ENCODE measurements around the gene LMTK3. TPM values are rescaled to one million over a fixed set of nuclear protein-coding genes. Genes with fewer than 3 reads are reported as not detected.

The LMTK3 gene
- total and polyA plus RNA-seq, 2 of the 13 experiments (the other 11 are each of a cell fraction or from before 2014, with no cell fraction given) = 0.18 to 0.29 TPM

DNA sequence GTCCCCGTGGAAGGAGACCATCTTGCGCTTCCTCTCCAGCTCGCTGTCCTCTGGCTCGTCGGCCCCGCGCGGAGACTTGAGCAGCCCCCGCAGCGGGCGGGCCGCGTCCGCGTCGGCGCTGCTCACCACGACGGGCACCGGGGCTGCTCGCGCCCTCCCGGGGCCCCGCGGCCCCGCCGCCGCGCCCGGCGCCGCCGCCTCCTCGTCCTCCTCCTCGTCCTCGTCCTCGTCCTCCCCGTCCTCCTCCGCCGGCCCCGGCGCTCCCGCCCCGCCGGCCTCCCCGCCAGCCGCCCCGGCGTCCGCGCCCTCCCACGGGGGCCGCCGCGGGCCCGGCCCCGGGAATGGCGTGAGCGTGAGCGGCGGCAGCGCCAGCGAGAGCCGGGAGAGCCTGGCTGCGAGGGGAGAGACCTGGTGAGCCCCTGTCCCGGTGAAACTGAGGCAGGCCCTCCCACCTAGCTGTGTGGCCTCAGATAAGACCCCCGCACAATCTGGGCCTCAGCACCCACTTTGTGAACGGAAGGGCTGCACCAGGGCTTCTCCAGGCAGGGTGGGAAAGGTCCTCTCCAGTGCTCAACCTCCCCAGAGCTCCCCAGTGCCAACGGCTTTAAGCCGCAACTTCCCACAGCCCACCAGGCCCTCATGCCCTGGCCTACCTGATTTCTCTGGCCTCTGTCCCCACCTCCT lies 17.8 kb downstream of the LMTK3 start:
- Histone ChIP-seq H3K9me3 (ENCODE audit: low read length) (no peaks in the 10 kb centered on the region), H3K27ac (ENCODE audit: extremely low read length, insufficient read depth, low read length) (no peak overlapping the region), H3K79me2 (ENCODE audit: insufficient read depth, low read length) (no peaks in the 10 kb centered on the region), H3K36me3 (replicated peaks in 1 of 2; ENCODE audit: control insufficient read depth in 1 of 2, insufficient read depth in 2 of 2, low read length in 2 of 2) (no peaks in the 10 kb centered on the region; a peak in 1 of 5 replicates), H2AFZ (ENCODE audit: low read length) (no peak overlapping the region), H3K27me3 (ENCODE audit: control insufficient read depth in 1 of 2, insufficient read depth in 2 of 2, low read length in 2 of 2) (no peaks in the 10 kb centered on the region), H4K20me1 (ENCODE audit: insufficient read depth, low read length) (no peaks in the 10 kb centered on the region), H3K4me2 (ENCODE audit: low read depth, low read length) (no peak overlapping the region), H3K4me1 (ENCODE audit: insufficient read depth, low read length) (peaks cover 34% of the 10 kb centered on the region), H3K9ac (ENCODE audit: insufficient read depth, low read depth, low read length) (no peak overlapping the region), H3K4me3 (replicated peaks in 1 of 3; ENCODE audit: insufficient read depth in 1 of 3, low read depth in 2 of 3, low read length in 3 of 3) (no peak overlapping the region)
- FAIRE-seq = no peak
- WGBS (ENCODE audit: low lambda C conversion rate) = 95% methylated on average over 65 of the region's 70 CpGs
- in situ Hi-C loops (cut with HindIII; ENCODE audit: extremely low pct_ligation_motif_present, low pct_unique_long_range_greater_than_20kb) = no loop called here
- no TSS peak for BruUV-seq (replicated peaks)
- no peak for ATAC-seq
- DNase-seq (ENCODE audit: low spot score) = no peak
- ChIA-PET CTCF (ENCODE audit: low intra/inter-chr PET ratio, low total read pairs) (no interaction called here), POLR2A (interaction anchor here (0.6 to 1.6 kb wide), 6 partner anchors 14 to 161 kb away, joined by 3 to 9 read pairs (median 4); partner anchors contain the start of genes RPL18 and SPHK2)
- TF ChIP-seq JUN (CRISPR knock-in tag; IDR thresholded peaks at IDR 0.05) (no peak), ZFX (CRISPR knock-in tag; IDR thresholded peaks at IDR 0.05; ENCODE audit: low read depth) (no peak), ZSCAN31 (CRISPR knock-in tag; IDR thresholded peaks at IDR 0.05; ENCODE audit: low read depth) (no peak), CEBPB (IDR thresholded peaks at IDR 0.05; ENCODE audit: borderline replicate concordance, low read depth, low read length) (no peak)
- TF ChIP-seq, protein P1, sequence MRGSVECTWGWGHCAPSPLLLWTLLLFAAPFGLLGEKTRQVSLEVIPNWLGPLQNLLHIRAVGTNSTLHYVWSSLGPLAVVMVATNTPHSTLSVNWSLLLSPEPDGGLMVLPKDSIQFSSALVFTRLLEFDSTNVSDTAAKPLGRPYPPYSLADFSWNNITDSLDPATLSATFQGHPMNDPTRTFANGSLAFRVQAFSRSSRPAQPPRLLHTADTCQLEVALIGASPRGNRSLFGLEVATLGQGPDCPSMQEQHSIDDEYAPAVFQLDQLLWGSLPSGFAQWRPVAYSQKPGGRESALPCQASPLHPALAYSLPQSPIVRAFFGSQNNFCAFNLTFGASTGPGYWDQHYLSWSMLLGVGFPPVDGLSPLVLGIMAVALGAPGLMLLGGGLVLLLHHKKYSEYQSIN (CRISPR knock-in tag; IDR thresholded peaks at IDR 0.05; ENCODE audit: borderline replicate concordance) = no peak
- intact Hi-C loops (cut with micrococcal nuclease; ENCODE audit: unreplicated experiment) = no loop called here

Data from HepG2 (cell line).